H1 (cell line): ENCODE measurements around the gene ZNF581. TPM values are rescaled to one million over a fixed set of nuclear protein-coding genes. Genes with fewer than 3 reads are reported as not detected.

Source experiments
- CTCF ChIA-PET: fragments of 300-600 bp; sonication (Branson Sonifier 250); formaldehyde crosslinking; loops from one replicate; lab custom pipeline; 2021; ENCODE audit not compliant: partially characterized antibody; lab: Charles Lee
- POLR2A ChIA-PET: fragments of 300-600 bp; sonication (Branson Sonifier 250); formaldehyde crosslinking; loops from one replicate; lab custom pipeline; 2021; ENCODE audit warnings: inconsistent platforms; ENCODE audit not compliant: partially characterized antibody; lab: Charles Lee
- DNase-seq, 2 experiments: peaks; one replicate each; pipeline versions ENCODE4 v3.0.0 to v3.0.0-alpha.2; 2010 to 2022; ENCODE audit warnings: low spot score in 2 of 2, low read depth in 1 of 2, mixed read lengths in 1 of 2
- FAIRE-seq: peaks from 2 replicates; lab custom pipeline; 2011; peaks lifted over from hg19 to GRCh38; lab: Jason Lieb, UNC
- H2AFZ ChIP-seq: 2 replicates; pipeline ENCODE4 v1.8.1; 2012; ENCODE audit warnings: low read length, inconsistent platforms
- H2AK5ac ChIP-seq: 2 replicates; pipeline ENCODE4 v1.6.1; 2013; ENCODE audit warnings: low read depth, low read length
- H2BK120ac ChIP-seq: replicated peaks from 2 replicates; pipeline ENCODE3; 2013; ENCODE audit warnings: low read depth, low read length, inconsistent platforms
- H2BK12ac ChIP-seq: 2 replicates; pipeline ENCODE4 v1.6.1; 2013; ENCODE audit warnings: low read depth, low read length
- H2BK15ac ChIP-seq: 2 replicates; pipeline ENCODE4 v1.6.1; 2013; ENCODE audit warnings: low read length
- H2BK20ac ChIP-seq: 2 replicates; pipeline ENCODE4 v1.6.1; 2013; ENCODE audit warnings: low read length
- H2BK5ac ChIP-seq: 2 replicates; pipeline ENCODE4 v1.6.1; 2013; ENCODE audit warnings: low read depth, low read length
- H3K14ac ChIP-seq: 2 replicates; pipeline ENCODE4 v1.6.1; 2013; ENCODE audit warnings: inconsistent platforms; ENCODE audit not compliant: insufficient read length
- H3K18ac ChIP-seq: 2 replicates; pipeline ENCODE4 v1.6.1; 2013; ENCODE audit warnings: low read length; ENCODE audit errors: extremely low read depth
- H3K23ac ChIP-seq: 2 replicates; pipeline ENCODE4 v1.6.1; 2013; ENCODE audit warnings: inconsistent platforms; ENCODE audit not compliant: insufficient read length
- H3K23me2 ChIP-seq: 2 replicates; pipeline ENCODE4 v1.6.1; 2013; ENCODE audit warnings: low read depth, low read length
- H3K27ac ChIP-seq: 2 replicates; pipeline ENCODE4 v1.6.1; 2011; ENCODE audit warnings: low read depth, low read length, inconsistent platforms
- H3K27me3 ChIP-seq, 4 experiments: replicated peaks in 1 of 4; 1 replicate in 1 of 4; 2 replicates in 3 of 4; pipeline versions ENCODE4 v1.6.1 to v1.8.1; 2011 to 2013; ENCODE audit warnings: low read length in 3 of 4, mild to moderate bottlenecking in 3 of 4, inconsistent platforms in 2 of 4, mixed read lengths in 2 of 4, moderate library complexity in 1 of 4; ENCODE audit not compliant: control insufficient read depth in 3 of 4, insufficient read depth in 3 of 4; ENCODE audit errors: extremely low read depth in 1 of 4
- H3K36me3 ChIP-seq, 4 experiments: 2 replicates each; pipeline versions ENCODE4 v1.6.1 to v1.8.1; 2011 to 2013; ENCODE audit warnings: mild to moderate bottlenecking in 4 of 4, low read length in 3 of 4, moderate library complexity in 2 of 4, control low read depth in 1 of 4, inconsistent platforms in 1 of 4; ENCODE audit not compliant: insufficient read depth in 4 of 4, control insufficient read depth in 2 of 4
- H3K4ac ChIP-seq: replicated peaks from 2 replicates; pipeline ENCODE3; 2013; ENCODE audit warnings: low read length, low read depth, mixed read lengths, inconsistent platforms; ENCODE audit not compliant: insufficient read length
- H3K4me1 ChIP-seq, 4 experiments: replicated peaks in 1 of 4; 1 replicate in 1 of 4; 2 replicates in 3 of 4; pipeline versions ENCODE4 v1.6.1 to v1.8.1; 2011 to 2013; ENCODE audit warnings: low read length in 3 of 4, inconsistent platforms in 2 of 4, mixed read lengths in 1 of 4; ENCODE audit not compliant: insufficient read depth in 4 of 4, control insufficient read depth in 3 of 4
- H3K4me2 ChIP-seq, 2 experiments: 2 replicates each; pipeline versions ENCODE4 v1.6.1 to v1.8.1; 2011 to 2013; ENCODE audit warnings: low read depth in 2 of 2, low read length in 2 of 2, control low read depth in 1 of 2, inconsistent platforms in 1 of 2, mild to moderate bottlenecking in 1 of 2; ENCODE audit not compliant: insufficient read depth in 1 of 2
- H3K4me3 ChIP-seq, 4 experiments: fragments of 200-600, 300-600 bp in 1 of 4; sonication (generic), shearing (Covaris generic), sonication (Bioruptor Twin) in 1 of 4; 2 replicates each; pipeline versions ENCODE4 v1.5.1 to v1.8.1; 2011 to 2016; ENCODE audit warnings: low read length in 4 of 4, low read depth in 3 of 4, control low read depth in 2 of 4, inconsistent platforms in 2 of 4, mild to moderate bottlenecking in 2 of 4, mixed read lengths in 1 of 4, moderate library complexity in 1 of 4; ENCODE audit not compliant: insufficient read depth in 2 of 4; ENCODE audit errors: extremely low read depth in 1 of 4
- H3K56ac ChIP-seq: replicated peaks from 2 replicates; pipeline ENCODE3; 2013; ENCODE audit warnings: low read depth, mild to moderate bottlenecking, mixed read lengths, low read length, inconsistent platforms; ENCODE audit not compliant: insufficient read length
- H3K79me1 ChIP-seq: 2 replicates; pipeline ENCODE4 v1.6.1; 2013; ENCODE audit warnings: low read depth, low read length, control low read depth
- H3K79me2 ChIP-seq, 2 experiments: 2 replicates each; pipeline versions ENCODE4 v1.6.1 to v1.8.1; 2012 to 2013; ENCODE audit warnings: low read length in 2 of 2, mild to moderate bottlenecking in 2 of 2, inconsistent platforms in 1 of 2; ENCODE audit not compliant: insufficient read depth in 2 of 2, control insufficient read depth in 1 of 2
- H3K9ac ChIP-seq, 4 experiments: replicated peaks in 1 of 4; 1 replicate in 1 of 4; 2 replicates in 3 of 4; pipeline versions ENCODE4 v1.6.1 to v1.8.1; 2011 to 2013; ENCODE audit warnings: low read depth in 3 of 4, low read length in 3 of 4, control low read depth in 2 of 4, mild to moderate bottlenecking in 2 of 4, moderate library complexity in 2 of 4, inconsistent platforms in 1 of 4; ENCODE audit errors: extremely low read depth in 1 of 4
- H3K9me3 ChIP-seq, 2 experiments: 2 replicates each; pipeline versions ENCODE4 v1.6.1 to v1.8.1; 2012 to 2013; ENCODE audit warnings: mild to moderate bottlenecking in 2 of 2, moderate library complexity in 2 of 2, control low read depth in 1 of 2, inconsistent platforms in 1 of 2, low read depth in 1 of 2, low read length in 1 of 2, mixed read lengths in 1 of 2; ENCODE audit not compliant: insufficient read depth in 2 of 2
- H4K20me1 ChIP-seq, 2 experiments: replicated peaks in 1 of 2; 2 replicates each; pipeline versions ENCODE3 to v1.8.1; 2011 to 2013; ENCODE audit warnings: inconsistent platforms in 2 of 2, low read length in 2 of 2, mild to moderate bottlenecking in 1 of 2; ENCODE audit not compliant: insufficient read depth in 2 of 2, control insufficient read depth in 1 of 2
- H4K5ac ChIP-seq: 2 replicates; pipeline ENCODE4 v1.6.1; 2013; ENCODE audit warnings: low read length, low read depth, mixed read lengths, inconsistent platforms; ENCODE audit not compliant: insufficient read length
- H4K8ac ChIP-seq: 2 replicates; pipeline ENCODE4 v1.8.0; 2013; ENCODE audit warnings: mild to moderate bottlenecking, moderate library complexity, low read length, inconsistent platforms; ENCODE audit not compliant: insufficient read depth; ENCODE audit errors: extremely low read depth
- H4K91ac ChIP-seq: replicated peaks from 2 replicates; pipeline ENCODE3; 2013; ENCODE audit warnings: low read length, mixed read lengths, inconsistent platforms; ENCODE audit not compliant: insufficient read length
- BCL11A ChIP-seq, 2 experiments: IDR thresholded peaks; one replicate each; pipeline ENCODE4 v1.6.1; 2011; ENCODE audit warnings: low read depth in 2 of 2, low read length in 2 of 2, mild to moderate bottlenecking in 2 of 2
- CTBP2 ChIP-seq: IDR thresholded peaks from 2 replicates; pipeline ENCODE4 v1.7.0; 2011; ENCODE audit warnings: borderline replicate concordance, mild to moderate bottlenecking, moderate library complexity, mixed read lengths, low read length; ENCODE audit not compliant: insufficient read depth, insufficient read length
- WGBS, 2 experiments: shearing (Covaris generic) in 1 of 2; methylation state at CpG; one replicate each; pipeline versions ENCODE4 v1.1.6 to v1.1.7; 2013 to 2015; ENCODE audit warnings: low lambda C conversion rate in 2 of 2, mixed read lengths in 2 of 2, inconsistent platforms in 1 of 2, low coverage in 1 of 2, missing lambda C conversion rate in 1 of 2; ENCODE audit not compliant: insufficient replicate concordance in 2 of 2, insufficient coverage in 1 of 2, insufficient read length in 1 of 2; ENCODE audit errors: extremely low coverage in 1 of 2, missing lambda C conversion rate in 1 of 2; 5-methylcytosine and 5-hydroxymethylcytosine counted together
- polyA plus RNA-seq, 7 experiments: library from polyadenylated mRNA; depleted of rRNA in 3 of 7; stranded (reverse) in 5 of 7; unstranded in 2 of 7; fragments of >200 nt in 5 of 7; fragments of 200-250 nt in 2 of 7; gene quantifications; 1 replicate in 5 of 7; 2 replicates in 1 of 7; 4 replicates in 1 of 7; pipeline versions ENCODE4 v1.2.1 to v1.2.3, GENCODE V29; 2011 to 2013; ENCODE audit warnings: missing spikeins in 2 of 7, mixed read lengths in 2 of 7
- total RNA-seq: library from RNA; stranded (reverse); fragmentation: NEBNext Ultra II Directional; extraction: Animal tissue kit (Norgen Biotek cat#: 25700); gene quantifications from 2 replicates; pipeline ENCODE4 v1.2.1, GENCODE V29; 2021
- TF ChIP-seq, protein P1 (sequence below): IDR thresholded peaks from 2 replicates; pipeline ENCODE4 v1.6.1; 2012; ENCODE audit warnings: inconsistent platforms

ZNF581 gene
- total and polyA plus RNA-seq, 2 of the 8 experiments (the other 6 are each of a cell fraction or from before 2014, with no cell fraction given), result 73.0 to 76.1 TPM

DNA sequence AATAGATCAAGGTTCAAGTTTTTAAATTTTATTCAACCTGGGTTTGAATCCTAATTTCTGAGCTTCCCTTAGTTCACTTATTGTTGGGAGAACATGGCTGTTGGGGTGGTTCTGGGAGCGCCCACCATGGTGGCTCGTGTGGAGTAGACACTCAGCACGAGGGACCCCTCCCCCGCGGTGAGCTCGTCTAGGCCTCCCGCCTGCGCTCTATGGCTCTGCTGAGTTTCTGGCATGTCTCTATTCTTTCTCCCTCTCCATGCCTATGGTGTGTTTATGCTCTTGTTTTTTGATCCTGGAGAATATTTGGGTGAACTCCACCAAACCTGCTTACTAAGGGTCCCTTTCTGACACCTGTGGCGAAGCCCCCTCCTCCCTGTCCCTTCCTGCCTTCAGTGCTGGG lies 30.0 kb downstream of the ZNF581 start:
- Histone ChIP-seq H3K79me1 (peaks cover 12% of the 10 kb centered on the region), H2BK5ac (0 out of 2 replicates have a peak overlapping the region, but pooled peaks have one; percentile 78), H3K23ac (no peak overlapping the region), H3K36me3 (peaks cover 14 to 25% (median 21%) of the 10 kb centered on the region in 4 experiments; a peak in 7 of 8 replicates), H3K14ac (no peak overlapping the region), H3K56ac (no peak overlapping the region), H4K91ac (no peak overlapping the region), H3K18ac (no peak overlapping the region), H3K23me2 (peaks cover 5% of the 10 kb centered on the region; the same call in 1 of the 2 replicates), H2AK5ac (0 out of 2 replicates have a peak overlapping the region, but pooled peaks have one; percentile 65), H3K4ac (no peak overlapping the region), H3K27ac (no peak overlapping the region), H3K9ac (0 out of 7 replicates have a peak overlapping the region, but pooled peaks of 1 of the 4 experiments have one; percentile 34), H2AFZ (no peak overlapping the region), H3K27me3 (no peaks in the 10 kb centered on the region), H3K4me1 (peaks cover 0 to 11% (median 6%) of the 10 kb centered on the region in 4 experiments; a peak in 5 of 7 replicates), H2BK15ac (no peak overlapping the region), H4K8ac (peak overlapping the region; percentile 59; the same call in 1 of the 2 replicates), H3K9me3 (no peaks in the 10 kb centered on the region), H2BK20ac (no peak overlapping the region), H3K4me2 (peak overlapping the region; percentile 23 to 58; a peak in 3 of 4 replicates), H4K5ac (no peak overlapping the region), H3K79me2 (peaks cover 21 to 64% of the 10 kb centered on the region in 2 experiments), H2BK120ac (no peak overlapping the region), H3K4me3 (0 out of 8 replicates have a peak overlapping the region, but pooled peaks of 1 of the 4 experiments have one; percentile 2), H4K20me1 (peaks cover 20 to 38% of the 10 kb centered on the region in 2 experiments), H2BK12ac (no peak overlapping the region)
- ChIA-PET CTCF (interaction anchor here (0.7 kb wide), 1 partner anchor 19 kb away, joined by 3 read pairs; the partner anchor contains the start of gene U2AF2), POLR2A (interaction anchor here (0.9 to 2.5 kb wide), 6 partner anchors 9 to 33 kb away, joined by 3 to 18 read pairs (median 4); partner anchors contain the start of genes U2AF2 and ZNF580)
- no peak for FAIRE-seq
- TF ChIP-seq, protein P1, sequence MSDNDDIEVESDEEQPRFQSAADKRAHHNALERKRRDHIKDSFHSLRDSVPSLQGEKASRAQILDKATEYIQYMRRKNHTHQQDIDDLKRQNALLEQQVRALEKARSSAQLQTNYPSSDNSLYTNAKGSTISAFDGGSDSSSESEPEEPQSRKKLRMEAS, result no peak
- TF ChIP-seq CTBP2 (no peak), BCL11A (IDR thresholded peaks at IDR 0.05; ENCODE audit: low read depth in 2 of 2, low read length in 2 of 2) (no peak)
- no peak for DNase-seq
- WGBS, 2 experiments, result 91% methylated on average over 9 of the region's 9 CpGs; no CpG with 5 or more reads in 1 of the 2 experiments
